Activated naive CD8-positive, alpha-beta T cell treated with anti-CD3 and anti-CD28 coated beads for 36 hours (primary cell): ENCODE results near the gene DCAF6. TPM values are rescaled to one million over a fixed set of nuclear protein-coding genes. Genes with fewer than 3 reads are reported as not detected.

Experiments
- DNase-seq: peaks from one replicate; pipeline ENCODE4 v3.0.0; 2021
- H3K27ac Mint-ChIP-seq: one replicate; pipeline ENCODE4 v1.8.0; 2022; ENCODE audit warnings: mild to moderate bottlenecking, moderate library complexity, mixed read lengths
- H3K27me3 Mint-ChIP-seq: one replicate; pipeline ENCODE4 v1.8.0; 2022; ENCODE audit warnings: mild to moderate bottlenecking, mixed read lengths
- H3K36me3 Mint-ChIP-seq: one replicate; pipeline ENCODE4 v1.8.0; 2021; ENCODE audit warnings: mild to moderate bottlenecking, mixed read lengths
- H3K4me1 Mint-ChIP-seq: one replicate; pipeline ENCODE4 v1.8.0; 2021; ENCODE audit warnings: mixed read lengths
- H3K4me3 Mint-ChIP-seq: one replicate; pipeline ENCODE4 v1.8.0; 2022; ENCODE audit warnings: mild to moderate bottlenecking, moderate library complexity, mixed read lengths
- H3K9me3 Mint-ChIP-seq: one replicate; pipeline ENCODE4 v1.8.0; 2022; ENCODE audit warnings: mixed read lengths
- total RNA-seq, 2 experiments: library from RNA; stranded (reverse); gene quantifications; one replicate each; pipeline ENCODE4 v1.2.3, GENCODE V29; 2021

The DCAF6 gene
- total RNA-seq, 2 experiments from 2014 or later, result 23.3 to 24.3 TPM

- Mint-ChIP-seq H3K4me1 (peaks cover 3% of the 10 kb centered on the region), H3K27ac (no peak overlapping the region), H3K9me3 (no peaks in the 10 kb centered on the region), H3K27me3 (no peaks in the 10 kb centered on the region), H3K36me3 (peaks cover 4% of the 10 kb centered on the region), H3K4me3 (no peak overlapping the region)
- DNase-seq, result no peak
Observed at GRCh38 chr1:168057921-168058320, 121.4 kb downstream of the DCAF6 start.

GRCh38 chr1:168064216-168064615 is 127.7 kb downstream of the DCAF6 start:
- H3K27me3 Mint-ChIP-seq, result no peaks in the 10 kb centered on the region
- no peak overlapping the region for H3K4me3 Mint-ChIP-seq

GRCh38 chr1:168065506-168065905 is 129.0 kb downstream of the DCAF6 start:
- Mint-ChIP-seq H3K36me3 (no peaks in the 10 kb centered on the region), H3K27ac (no peak overlapping the region), H3K4me1 (no peaks in the 10 kb centered on the region), H3K4me3 (no peak overlapping the region), H3K9me3 (no peaks in the 10 kb centered on the region), H3K27me3 (no peaks in the 10 kb centered on the region)
- no peak for DNase-seq

More at GRCh38 chr1:168064216-168064615, 127.7 kb downstream of the DCAF6 start:
- H3K9me3 Mint-ChIP-seq, result no peaks in the 10 kb centered on the region
- no peak for DNase-seq
- H3K27ac Mint-ChIP-seq, result no peak overlapping the region
- H3K36me3 Mint-ChIP-seq, result no peaks in the 10 kb centered on the region
- H3K4me1 Mint-ChIP-seq, result no peaks in the 10 kb centered on the region

- DNase-seq, result no peak
- Mint-ChIP-seq H3K4me1 (no peaks in the 10 kb centered on the region), H3K27ac (no peak overlapping the region), H3K36me3 (peaks cover 6% of the 10 kb centered on the region), H3K4me3 (no peak overlapping the region), H3K27me3 (no peaks in the 10 kb centered on the region), H3K9me3 (no peaks in the 10 kb centered on the region)
Observed at GRCh38 chr1:168069384-168069783, 132.9 kb downstream of the DCAF6 start.

- Mint-ChIP-seq H3K9me3 (no peaks in the 10 kb centered on the region), H3K4me1 (peaks cover 3% of the 10 kb centered on the region), H3K27me3 (no peaks in the 10 kb centered on the region), H3K4me3 (no peak overlapping the region), H3K27ac (no peak overlapping the region), H3K36me3 (peaks cover 1% of the 10 kb centered on the region)
- DNase-seq, result no peak
Observed at GRCh38 chr1:168079761-168080160, 143.3 kb downstream of the DCAF6 start.

- Mint-ChIP-seq H3K36me3 (no peaks in the 10 kb centered on the region), H3K27ac (no peak overlapping the region)
Observed at GRCh38 chr1:168081373-168082007, 145.0 kb downstream of the DCAF6 start.

GRCh38 chr1:168082008-168082876 is 145.8 kb downstream of the DCAF6 start:
- Mint-ChIP-seq H3K36me3 (no peaks in the 10 kb centered on the region), H3K27ac (no peak overlapping the region), H3K4me1 (peaks cover 3% of the 10 kb centered on the region)

More at GRCh38 chr1:168081373-168082007, 145.0 kb downstream of the DCAF6 start:
- no peak for DNase-seq
- Mint-ChIP-seq H3K4me3 (no peak overlapping the region), H3K27me3 (no peaks in the 10 kb centered on the region), H3K4me1 (peaks cover 3% of the 10 kb centered on the region), H3K9me3 (no peaks in the 10 kb centered on the region)

GRCh38 chr1:168083456-168084325 is 147.2 kb downstream of the DCAF6 start:
- no peaks in the 10 kb centered on the region for H3K27me3 Mint-ChIP-seq
- H3K27ac Mint-ChIP-seq, result no peak overlapping the region
- H3K36me3 Mint-ChIP-seq, result no peaks in the 10 kb centered on the region
- no peak for DNase-seq
- no peak overlapping the region for H3K4me3 Mint-ChIP-seq
- peaks cover 3% of the 10 kb centered on the region for H3K4me1 Mint-ChIP-seq
- H3K9me3 Mint-ChIP-seq, result no peaks in the 10 kb centered on the region

More at GRCh38 chr1:168082008-168082876, 145.8 kb downstream of the DCAF6 start:
- DNase-seq, result peak; percentile 69
- H3K27me3 Mint-ChIP-seq, result no peaks in the 10 kb centered on the region
- no peak overlapping the region for H3K4me3 Mint-ChIP-seq
- no peaks in the 10 kb centered on the region for H3K9me3 Mint-ChIP-seq

GRCh38 chr1:168084396-168085231 is 148.1 kb downstream of the DCAF6 start:
- peak; percentile 61 for DNase-seq
- Mint-ChIP-seq H3K27ac (no peak overlapping the region), H3K4me3 (no peak overlapping the region), H3K9me3 (no peaks in the 10 kb centered on the region), H3K27me3 (no peaks in the 10 kb centered on the region), H3K36me3 (no peaks in the 10 kb centered on the region), H3K4me1 (peaks cover 3% of the 10 kb centered on the region)

- H3K4me3 Mint-ChIP-seq, result no peak overlapping the region
- H3K9me3 Mint-ChIP-seq, result no peaks in the 10 kb centered on the region
- H3K27ac Mint-ChIP-seq, result no peak overlapping the region
- H3K36me3 Mint-ChIP-seq, result no peaks in the 10 kb centered on the region
- no peak for DNase-seq
- no peaks in the 10 kb centered on the region for H3K27me3 Mint-ChIP-seq
- peaks cover 3% of the 10 kb centered on the region for H3K4me1 Mint-ChIP-seq
Observed at GRCh38 chr1:168085401-168085872, 149.0 kb downstream of the DCAF6 start.

GRCh38 chr1:168086438-168086837 is 150.0 kb downstream of the DCAF6 start:
- Mint-ChIP-seq H3K27ac (no peak overlapping the region), H3K36me3 (no peaks in the 10 kb centered on the region), H3K9me3 (no peaks in the 10 kb centered on the region), H3K4me3 (no peak overlapping the region), H3K27me3 (no peaks in the 10 kb centered on the region), H3K4me1 (peaks cover 3% of the 10 kb centered on the region)
- no peak for DNase-seq

- Mint-ChIP-seq H3K4me1 (peaks cover 3% of the 10 kb centered on the region), H3K9me3 (no peaks in the 10 kb centered on the region), H3K27ac (no peak overlapping the region), H3K4me3 (no peak overlapping the region), H3K27me3 (no peaks in the 10 kb centered on the region), H3K36me3 (no peaks in the 10 kb centered on the region)
- no peak for DNase-seq
Observed at GRCh38 chr1:168087696-168088095, 151.2 kb downstream of the DCAF6 start.

GRCh38 chr1:168088511-168089325 is 152.2 kb downstream of the DCAF6 start:
- H3K9me3 Mint-ChIP-seq, result no peaks in the 10 kb centered on the region
- H3K27ac Mint-ChIP-seq, result no peak overlapping the region
- no peaks in the 10 kb centered on the region for H3K27me3 Mint-ChIP-seq
- no peak overlapping the region for H3K4me3 Mint-ChIP-seq
- no peak for DNase-seq
- peaks cover 1% of the 10 kb centered on the region for H3K4me1 Mint-ChIP-seq
- H3K36me3 Mint-ChIP-seq, result no peaks in the 10 kb centered on the region
